Endothelial cell of hepatic sinusoid (primary cell): ENCODE measurements around the gene TIAL1.
"Not testable (repeated sequence)": the region's sequence is repeated elsewhere in the genome, so short reads cannot be mapped to it uniquely, and the experiment has no call there.

Experiments
- in situ Hi-C: cut with HindIII; loops from 2 replicates; pipeline ENCODE4 v1.10.0; 2017; ENCODE audit warnings: low sequenced_read_pairs

Gene TIAL1

DNA sequence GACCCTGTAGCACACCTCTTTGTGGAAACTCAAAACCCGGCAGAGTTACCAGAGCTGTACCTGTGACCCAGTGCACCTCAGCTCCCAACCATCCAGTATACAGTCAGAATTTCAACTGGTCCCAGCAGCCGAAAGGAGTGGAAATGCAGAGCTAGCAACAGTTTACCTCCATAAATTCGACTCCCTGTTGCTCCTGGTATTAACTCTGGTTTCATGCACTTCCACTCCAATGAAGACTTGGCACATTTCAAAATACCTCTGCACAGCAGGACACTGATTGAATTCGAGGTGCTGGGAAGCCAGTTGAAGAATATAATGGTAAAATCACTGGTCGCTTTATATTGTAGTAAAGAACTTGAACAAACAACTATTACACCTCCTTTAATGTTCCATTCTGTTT is 17.9 kb upstream of the TIAL1 start:
- in situ Hi-C loops, result no loop called here

GRCh38 chr10:119613741-119614140 is 17.0 kb upstream of the TIAL1 start:
- in situ Hi-C loops, result no loop called here

DNA sequence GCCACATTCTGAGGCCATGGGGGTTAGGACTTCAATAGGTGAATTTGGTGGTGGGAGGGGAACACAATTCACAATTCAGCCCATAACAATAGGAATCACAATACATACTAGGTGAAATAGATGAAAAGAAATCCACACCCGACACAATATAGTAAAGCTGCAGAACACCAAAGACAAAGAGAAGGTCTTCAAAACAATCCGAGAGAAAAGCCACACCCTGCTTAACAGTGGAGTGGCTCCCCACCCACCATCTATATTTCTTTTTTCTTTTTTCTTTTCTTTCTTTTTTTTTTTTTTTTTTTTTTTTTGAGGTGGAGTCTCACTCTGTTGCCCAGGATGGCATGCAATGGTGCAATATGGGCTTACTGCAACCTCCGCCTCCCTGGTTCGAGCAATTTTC is 14.7 kb upstream of the TIAL1 start:
- in situ Hi-C loops, result no loop called here

- in situ Hi-C loops, result no loop called here
These were observed 12.8 kb upstream of the TIAL1 start for GRCh38 chr10:119609516-119609915.

DNA sequence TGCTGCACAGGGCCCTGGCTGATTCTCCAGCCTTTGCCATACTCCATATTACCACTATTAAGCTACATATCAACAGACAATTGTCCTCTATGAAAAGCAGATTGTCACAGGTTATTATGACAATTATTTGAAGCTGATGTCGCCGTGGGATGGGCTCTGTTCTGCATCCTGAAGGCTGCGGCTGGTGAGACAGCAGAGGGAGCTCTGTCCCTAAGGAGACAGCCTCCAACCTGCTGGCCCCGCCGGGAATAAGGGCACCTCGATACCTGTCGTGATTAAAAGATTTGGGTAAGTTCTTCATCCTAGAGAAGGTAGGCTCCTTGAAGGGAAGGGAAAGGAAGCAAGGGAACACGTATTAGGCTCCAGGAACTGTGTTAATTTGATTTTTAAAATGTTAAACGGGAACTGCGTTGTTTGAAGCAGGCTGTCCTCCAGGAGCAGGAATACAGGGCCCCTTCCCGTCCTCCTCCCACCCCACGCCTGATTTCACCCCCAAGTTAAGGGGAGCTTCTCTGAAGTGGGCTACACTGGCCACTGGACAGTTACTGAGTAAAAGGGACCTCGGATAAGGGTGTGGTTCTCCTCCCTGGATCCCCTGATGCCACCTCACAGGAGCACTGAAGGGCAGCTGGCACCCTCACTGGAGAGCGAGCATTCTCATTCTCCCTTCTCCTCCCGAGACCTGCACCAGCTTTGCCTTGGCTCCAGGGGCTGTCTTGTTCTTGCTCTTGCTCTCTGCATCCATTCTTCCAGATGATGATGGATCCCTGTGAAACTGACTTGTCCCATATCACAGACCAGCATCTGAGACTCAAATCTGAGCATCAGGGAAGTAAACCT is 11.8 kb upstream of the TIAL1 start:
- in situ Hi-C loops, result no loop called here

DNA sequence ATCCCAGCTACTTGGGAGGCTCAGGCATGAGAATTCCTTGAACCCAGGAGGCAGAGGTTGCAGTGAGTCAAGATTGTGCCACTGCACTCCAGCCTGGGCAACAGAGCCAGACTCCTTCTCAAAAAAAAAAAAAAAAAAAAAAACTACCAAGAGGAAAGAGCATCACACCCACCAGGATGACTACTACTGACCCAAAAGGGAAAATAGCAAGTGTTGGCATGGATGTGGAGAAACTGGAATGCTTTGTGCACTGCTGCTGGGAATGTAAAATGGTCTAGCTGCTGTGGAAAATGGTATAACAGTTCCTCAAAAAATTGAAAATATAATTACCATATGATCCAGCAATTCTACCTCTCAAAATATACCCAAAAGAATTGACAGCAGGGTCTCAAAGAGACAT is 7.7 kb upstream of the TIAL1 start:
- in situ Hi-C loops, result no loop called here

- in situ Hi-C loops, result no loop called here
These were observed 5.7 kb upstream of the TIAL1 start for GRCh38 chr10:119602241-119603095.

GRCh38 chr10:119598397-119598796 is 1.6 kb upstream of the TIAL1 start:
- in situ Hi-C loops, result no loop called here

DNA sequence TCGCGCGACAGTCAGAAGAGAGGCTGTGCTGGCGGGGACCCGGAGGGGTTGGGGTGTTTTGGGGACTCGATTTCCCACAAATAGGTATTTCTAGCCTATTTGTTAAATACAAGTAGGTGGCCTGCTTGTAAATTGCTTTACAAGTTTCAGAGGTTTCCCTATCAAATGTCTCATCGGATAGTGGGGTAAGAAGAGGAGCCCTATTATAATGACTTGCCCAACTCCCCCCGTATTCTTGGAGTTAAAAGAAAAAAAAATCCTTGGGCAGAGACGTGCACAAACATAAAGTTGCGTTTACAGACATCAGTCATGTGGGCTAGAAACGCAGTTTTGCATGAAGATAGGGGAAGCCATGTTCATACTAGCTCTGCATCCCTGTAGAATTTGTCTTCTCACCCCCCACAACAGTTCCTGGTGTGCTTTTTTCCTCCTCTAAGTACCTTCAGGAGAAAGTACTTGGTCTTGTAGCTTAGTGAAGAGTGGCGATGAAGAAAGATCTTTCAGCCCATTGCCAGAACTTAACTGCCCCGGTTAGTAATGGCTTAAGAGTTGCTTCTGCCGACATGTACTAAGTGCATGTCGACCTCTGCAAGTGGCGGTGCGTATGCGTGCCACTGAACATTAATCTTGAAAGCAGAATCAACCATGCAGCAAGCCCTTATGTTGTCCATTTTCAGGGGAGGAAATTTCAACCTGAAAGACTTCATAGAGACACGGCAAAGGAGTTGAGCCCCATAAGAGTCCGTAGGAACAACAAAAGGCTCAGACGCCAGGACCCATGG is 832 bp upstream of the TIAL1 start:
- in situ Hi-C loops, result no loop called here

DNA sequence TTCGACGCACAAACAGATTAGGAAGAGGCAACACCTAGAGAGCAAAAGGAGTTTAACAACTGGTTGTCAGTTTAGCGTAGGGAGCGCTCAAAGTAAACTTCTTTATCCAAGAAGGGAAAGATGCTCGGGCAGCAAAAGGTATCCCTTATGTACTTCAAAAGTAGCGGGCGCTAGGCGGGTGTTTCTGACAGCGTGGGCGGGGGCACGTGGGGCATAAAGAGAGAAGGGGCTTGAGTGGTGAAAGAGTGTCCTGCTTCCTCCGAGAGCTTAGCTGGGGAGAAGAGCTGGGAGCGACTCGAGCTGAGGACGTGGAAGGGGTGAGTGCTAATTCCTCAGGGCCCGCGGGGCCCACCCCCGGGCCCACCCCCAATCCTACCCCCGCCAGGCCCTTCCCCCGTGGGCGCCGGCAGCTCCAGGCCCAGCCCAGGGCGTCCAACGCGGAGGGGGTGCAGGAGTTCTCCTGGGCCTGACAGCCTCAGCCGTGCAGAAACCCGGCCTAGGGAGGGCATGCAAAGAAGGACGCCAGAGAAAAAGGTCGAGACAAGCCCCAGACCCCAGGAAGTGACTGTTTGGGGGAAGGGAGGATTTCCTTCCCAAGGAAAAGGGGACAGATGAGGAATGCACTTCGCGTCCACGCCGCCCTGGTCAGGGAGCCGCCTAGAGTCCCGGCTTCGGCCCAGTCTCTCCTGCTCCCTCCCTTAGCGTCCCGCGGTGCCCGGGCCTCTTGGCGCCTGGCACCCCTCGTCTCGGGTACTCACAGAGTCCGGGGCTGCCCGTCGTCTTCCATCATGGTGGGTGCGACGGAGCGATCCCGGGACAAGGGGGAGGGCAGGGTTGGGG is 868 bp downstream of the TIAL1 start:
- in situ Hi-C loops, result no loop called here

- in situ Hi-C loops, result no loop called here
These were observed 1.6 kb downstream of the TIAL1 start for GRCh38 chr10:119595134-119595675.

DNA sequence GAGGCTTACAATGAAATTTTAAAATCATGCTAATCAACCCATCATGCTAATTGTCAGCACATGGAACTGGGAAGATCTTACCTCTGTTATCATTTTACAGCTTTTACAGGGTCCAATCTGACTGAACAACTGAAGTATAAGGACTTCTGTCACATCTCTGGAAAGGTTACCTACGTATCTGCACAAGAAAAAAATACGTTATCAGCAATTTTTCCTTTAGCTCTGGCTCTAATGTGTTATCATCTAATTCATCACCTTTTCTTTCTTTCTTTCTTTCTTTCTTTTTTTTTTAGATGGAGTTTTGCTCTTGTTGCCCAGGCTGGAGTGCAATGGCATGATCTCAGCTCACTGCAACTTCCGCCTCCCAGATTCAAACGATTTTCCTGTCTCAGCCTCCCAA is 8.7 kb downstream of the TIAL1 start:
- in situ Hi-C loops, result no loop called here

DNA sequence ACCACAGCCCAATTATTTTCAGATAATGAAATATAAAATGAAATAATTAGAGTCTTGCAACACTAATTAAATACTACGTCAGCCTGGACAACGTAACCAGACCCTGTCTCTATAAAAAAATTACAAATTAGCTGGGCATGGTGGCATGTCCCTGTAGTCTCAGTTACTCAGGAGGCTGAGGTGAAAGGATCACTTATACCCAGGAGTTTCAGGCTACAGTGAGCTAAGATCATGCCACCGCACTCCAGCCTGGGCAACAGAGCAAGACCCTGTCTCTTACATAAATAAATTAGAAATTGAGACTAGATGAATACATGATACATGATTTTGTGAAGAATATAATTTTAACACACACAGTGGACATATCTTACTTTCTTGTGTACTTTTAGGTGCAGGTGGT is 18.4 kb downstream of the TIAL1 start:
- in situ Hi-C loops, result no loop called here

- in situ Hi-C loops, result no loop called here
These were observed 20.8 kb downstream of the TIAL1 start for GRCh38 chr10:119575991-119576390.

- in situ Hi-C loops, result no loop called here
These were observed 21.3 kb downstream of the TIAL1 start for GRCh38 chr10:119575506-119575905.

GRCh38 chr10:119567978-119568377 is 28.8 kb downstream of the TIAL1 start:
- in situ Hi-C loops, result no loop called here

DNA sequence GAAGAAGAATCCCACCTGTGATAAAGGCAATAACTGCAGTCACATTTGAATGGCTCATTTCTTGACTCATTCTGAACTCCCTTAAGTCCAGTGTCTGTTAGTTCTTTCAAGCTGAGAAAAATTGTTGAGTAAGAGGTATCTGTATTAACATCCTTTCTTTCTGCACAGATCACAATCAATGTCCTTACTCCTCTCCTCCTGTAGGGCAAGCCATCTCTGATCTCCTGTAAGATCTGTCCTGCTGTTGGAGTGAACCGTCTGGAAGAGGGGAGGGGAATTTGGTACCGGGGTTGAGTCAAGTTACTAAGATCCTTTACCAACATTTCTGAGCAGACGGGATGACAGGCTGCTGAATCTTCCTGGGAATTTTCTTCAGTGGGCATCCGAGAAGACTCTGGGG is 34.7 kb downstream of the TIAL1 start:
- in situ Hi-C loops, result no loop called here

DNA sequence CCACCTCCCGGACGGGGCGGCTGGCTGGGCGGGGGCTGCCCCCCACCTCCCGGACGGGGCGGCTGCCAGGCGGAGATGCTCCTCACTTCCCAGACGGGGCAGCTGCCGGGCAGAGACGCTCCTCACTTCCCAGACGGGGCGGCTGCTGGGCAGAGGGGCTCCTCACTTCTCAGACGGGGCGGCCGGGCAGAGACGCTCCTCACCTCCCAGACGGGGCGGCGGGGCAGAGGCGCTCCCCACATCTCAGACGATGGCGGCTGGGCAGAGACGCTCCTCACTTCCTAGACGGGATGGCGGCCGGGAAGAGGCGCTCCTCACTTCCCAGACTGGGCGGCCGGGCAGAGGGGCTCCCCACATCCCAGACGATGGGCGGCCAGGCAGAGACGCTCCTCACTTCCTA is 37.3 kb downstream of the TIAL1 start:
- in situ Hi-C loops, result not testable (repeated sequence)

- in situ Hi-C loops, result not testable (repeated sequence)
These were observed 40.7 kb downstream of the TIAL1 start for GRCh38 chr10:119556081-119556480.

GRCh38 chr10:119555178-119555784 is 41.5 kb downstream of the TIAL1 start:
- in situ Hi-C loops, result no loop called here
